ENCODE results near the gene TBCD.
A peak's percentile ranks its signal among the peaks of the same experiment; 100 is the strongest.

Gene TBCD

DNA sequence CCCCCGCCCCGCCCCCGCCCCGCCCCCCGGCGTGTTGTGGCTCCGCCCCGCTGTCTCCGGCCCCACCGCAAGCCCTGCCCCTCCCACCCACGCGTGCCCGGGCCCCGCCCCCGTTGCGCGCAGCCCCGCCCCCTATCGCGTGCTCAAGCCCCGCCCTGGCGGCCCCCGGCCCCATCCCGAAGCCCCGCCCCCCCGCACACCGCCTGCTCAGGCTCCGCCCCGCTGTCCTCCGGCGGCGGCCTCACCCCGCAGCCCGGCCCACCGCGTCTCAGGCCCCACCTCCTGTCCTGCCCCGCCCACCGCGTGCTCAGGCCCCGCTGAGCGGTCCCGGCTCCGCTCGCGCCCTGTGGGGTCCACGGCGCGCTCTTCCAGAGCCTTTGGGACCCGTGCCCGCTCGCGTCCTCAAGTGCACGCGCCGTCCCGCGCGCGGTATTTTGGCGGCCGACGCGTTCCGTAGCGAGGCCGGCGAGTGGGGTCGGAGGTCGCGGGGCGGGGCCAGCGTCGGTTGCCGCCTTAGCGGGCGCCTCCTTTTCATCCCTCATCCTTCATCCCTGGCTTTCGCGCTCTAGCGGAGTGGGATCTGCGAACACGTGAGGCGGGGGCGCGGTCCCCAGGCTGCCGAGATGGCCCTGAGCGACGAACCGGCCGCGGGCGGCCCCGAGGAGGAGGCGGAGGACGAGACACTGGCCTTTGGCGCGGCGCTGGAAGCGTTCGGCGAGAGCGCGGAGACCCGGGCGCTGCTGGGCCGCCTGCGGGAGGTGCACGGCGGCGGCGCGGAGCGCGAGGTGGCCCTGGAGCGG is at the start of gene TBCD:
Gene TBCD, plus strand, starts transcription at position 495 of the 800 bp plus-strand sequence. Its CDS starts 129 bp downstream, at position 624.
- peak; percentile 76 for DNase-seq (ENCODE audit: low read depth)

DNA sequence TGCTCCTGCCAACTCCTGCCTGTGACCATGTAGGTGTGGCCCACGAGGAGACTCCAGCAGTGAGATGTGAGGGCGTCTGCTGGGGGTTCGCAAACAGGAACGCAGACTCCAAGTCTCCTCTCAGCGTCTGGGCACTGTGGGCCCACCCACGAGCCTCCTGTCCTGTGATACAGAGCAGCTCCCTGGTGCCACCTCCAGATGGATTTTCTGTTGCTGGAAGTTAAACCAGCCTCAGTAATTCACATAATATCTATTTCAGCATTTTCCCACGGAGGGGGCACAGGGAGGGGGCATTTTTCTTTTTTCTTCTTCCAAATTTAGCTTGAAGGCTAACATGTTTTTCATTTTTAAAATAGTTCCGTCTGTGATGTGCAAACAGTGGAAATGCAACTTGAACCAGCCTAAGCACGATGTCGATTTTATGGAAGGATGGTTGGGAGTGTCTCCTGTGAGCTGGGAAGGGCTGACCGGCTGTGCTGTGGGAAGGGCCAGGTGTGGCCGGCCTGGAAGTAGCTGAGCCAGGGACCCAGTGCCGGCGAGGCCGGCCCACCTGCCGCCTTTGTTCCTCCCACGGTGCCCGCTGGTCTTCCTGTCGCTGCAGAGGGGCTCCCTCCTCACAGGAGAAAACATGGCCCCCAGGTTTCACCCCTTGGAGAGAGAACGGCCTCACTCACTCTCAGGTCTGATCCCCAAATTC is 49.5 kb upstream of the TBCD start:
- DNase-seq (ENCODE audit: low read depth): no peak

DNA sequence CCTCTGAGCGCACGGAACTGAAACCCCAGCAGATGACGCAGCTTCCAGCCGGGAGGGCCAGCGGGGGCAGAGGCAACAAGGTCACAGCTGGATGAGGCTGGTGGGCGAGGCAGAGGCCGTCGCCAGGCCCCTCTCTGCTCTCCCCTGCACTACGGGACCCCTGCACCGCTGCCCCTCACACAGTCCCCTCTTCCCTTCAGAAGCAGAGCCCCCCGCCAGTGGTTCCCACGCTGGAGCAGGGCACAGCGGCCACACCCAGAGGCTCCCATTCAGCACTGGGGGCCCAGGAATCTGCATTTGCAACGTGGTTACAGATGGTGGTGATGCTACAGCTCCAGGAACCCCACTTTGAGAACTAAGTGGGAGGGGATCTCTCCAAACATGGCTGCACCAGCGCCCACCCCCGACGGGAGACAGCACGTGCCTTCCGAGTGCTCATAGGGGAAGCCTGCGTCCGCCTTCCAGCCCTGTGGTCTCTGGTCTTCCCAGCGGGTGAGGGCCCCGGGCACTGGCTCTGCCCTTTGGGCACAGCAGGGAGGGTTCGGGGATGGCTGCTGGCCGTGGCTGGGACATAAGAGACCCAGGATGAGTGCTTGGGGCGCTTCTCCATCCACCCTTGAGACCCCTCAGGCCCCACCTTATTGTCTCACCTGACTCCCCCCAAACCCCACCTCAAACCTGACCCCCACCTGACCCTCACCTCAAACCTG is 48.7 kb upstream of the TBCD start:
- DNase-seq (ENCODE audit: low read depth): no peak

DNA sequence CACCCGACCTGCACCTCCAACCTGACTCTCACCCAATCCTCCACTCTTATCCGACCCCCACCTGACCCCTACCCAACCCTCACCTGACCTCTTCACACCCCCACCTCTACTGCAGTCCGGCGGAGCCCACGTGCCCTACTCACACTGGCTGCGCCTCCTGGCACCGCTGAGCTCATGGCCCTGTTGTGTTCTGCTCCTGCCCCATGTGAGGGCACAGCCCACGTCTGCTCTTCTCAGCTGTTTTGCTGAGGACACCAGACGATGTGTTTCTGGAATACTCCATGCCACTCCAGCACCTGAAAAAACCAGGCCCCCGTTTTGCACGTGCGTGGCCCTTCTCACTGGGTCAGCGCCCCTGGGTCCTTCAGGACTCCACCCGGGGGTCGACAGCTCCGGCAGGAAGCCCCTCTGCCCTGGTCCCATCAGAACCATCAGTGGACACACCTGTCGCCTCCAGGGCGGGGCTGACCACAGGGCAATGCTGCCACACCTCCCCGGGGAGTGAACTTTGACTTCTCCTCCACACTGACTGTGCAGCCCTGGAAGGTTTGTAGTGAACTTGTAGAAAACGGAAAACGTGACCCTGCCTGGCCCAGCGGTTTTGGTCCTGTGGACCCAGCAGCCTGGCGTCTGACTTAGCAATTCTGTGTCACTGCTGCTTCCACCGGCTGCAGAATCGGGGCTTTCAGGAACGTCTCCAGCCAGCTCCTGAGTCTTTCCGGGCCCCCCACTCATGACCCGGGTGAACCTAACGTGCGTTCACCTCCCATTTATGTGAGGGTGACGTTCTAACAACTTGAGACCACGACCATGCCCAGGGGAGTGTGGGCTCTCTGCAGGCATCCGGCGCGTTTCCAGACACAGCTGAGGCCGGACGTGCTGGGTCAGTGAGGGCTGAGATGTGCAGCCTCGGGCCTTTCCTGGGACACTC is 47.7 kb upstream of the TBCD start:
- no peak for DNase-seq (ENCODE audit: low read depth)

DNA sequence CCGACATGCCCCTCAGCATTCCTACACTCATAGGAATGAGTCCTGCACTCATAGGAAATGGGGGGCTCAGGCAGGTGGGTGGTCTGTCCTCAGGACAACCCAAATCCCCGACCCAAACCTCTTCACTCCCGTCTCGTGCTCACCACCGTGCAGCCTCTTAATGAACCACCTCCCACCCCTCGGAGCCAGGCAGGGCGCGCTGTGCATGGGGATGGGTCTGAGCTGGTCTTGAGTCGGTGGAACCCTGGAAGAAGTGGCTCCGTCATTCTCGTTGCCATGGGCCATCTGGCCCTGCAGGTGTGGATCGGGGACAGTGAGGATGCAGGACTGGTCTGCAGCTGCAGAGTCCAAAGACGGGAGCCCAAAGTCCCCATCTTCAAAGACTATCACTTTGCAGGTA is 47.0 kb upstream of the TBCD start:
- DNase-seq (ENCODE audit: low read depth): no peak

DNA sequence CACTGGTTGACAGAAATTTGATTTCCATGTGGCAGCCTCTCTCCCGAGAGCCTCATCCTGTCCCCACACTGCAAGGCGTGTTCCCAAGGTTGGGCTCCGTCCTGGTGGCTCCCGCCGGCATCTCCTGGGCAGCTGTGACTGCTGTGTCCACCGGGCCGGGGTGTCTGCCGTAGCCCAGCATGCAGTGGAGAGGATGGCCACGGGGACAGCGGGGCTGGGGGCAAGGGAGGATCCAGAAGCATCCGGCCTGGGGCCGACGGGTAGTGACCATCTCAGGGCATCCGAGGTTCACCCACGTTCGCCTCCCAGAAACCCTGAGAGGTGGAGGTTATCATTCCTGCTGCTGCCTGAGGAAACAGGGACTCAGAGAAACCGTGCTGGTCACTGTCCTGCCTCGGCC is 46.1 kb upstream of the TBCD start:
- DNase-seq (ENCODE audit: low read depth): no peak

DNA sequence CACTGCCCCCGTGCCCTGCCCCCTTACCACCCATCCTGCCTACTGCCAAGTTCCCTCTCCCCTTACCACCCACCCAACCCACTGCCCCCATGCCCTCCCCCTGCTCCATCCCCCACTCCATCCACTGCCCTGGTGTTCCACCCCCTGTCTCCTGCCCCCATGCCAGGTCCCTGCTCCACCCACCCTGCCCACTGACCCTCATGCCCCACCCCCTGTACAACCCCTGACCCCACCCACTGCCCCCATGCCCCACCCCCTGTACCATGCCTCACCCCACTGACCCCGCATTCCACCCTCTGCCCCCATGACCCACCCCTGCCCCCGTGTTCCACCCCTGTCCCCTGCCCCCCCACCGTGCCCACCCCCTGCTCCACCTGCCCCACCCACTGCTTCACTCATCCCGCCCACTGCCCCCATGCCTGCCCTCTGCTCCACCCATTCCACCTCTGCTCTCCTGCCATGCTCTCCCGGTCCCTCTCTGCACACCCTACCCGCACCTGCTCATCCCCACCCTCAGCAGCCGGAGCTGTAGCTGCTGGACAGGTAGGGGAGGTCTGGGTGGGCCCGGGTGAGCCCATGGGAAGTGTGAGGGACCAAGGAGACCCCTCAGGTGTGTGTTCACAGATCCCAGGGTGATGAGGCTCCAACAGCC is 42.7 kb upstream of the TBCD start:
- DNase-seq (ENCODE audit: low read depth): no peak

DNA sequence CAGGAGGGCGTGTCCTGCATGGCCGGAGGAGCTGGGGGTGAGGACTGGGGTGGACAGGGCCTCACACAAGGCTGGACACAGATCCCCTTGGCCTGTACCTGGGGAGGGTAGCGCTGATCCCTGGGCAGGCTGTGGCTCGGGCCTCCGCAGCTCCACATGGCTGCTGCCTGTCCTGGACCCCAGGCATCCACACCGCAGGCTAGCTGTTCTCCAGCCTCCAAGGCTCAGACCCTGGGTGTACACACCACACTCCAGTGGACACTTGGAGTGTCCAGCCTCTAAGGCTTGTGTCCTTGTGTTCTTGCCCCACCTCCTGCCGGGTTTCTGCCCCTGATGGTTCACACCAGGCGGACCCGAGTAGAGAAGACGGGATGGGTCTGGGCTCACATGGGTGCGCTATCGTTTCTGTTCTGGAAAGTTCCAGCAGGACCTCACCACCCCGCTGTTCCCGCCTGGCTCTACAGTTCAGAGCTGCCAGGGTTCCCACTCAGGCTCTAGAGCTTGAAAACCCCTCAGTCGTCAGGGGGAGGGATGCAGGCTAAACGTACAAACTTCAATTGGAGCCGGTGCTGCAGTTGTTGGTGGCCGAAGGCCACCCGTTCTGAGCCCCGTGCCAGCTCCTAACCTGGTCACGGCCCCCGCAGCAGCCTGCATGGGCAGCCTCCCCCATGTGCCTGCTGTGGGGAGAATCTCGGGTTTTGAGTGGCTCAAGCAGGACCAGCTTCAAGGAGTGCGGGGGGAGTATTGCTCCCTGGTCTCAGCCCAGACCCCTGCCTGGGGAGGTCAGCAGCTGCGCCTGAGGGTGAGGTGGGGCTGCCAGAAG is 42.0 kb upstream of the TBCD start:
- no peak for DNase-seq (ENCODE audit: low read depth)

DNA sequence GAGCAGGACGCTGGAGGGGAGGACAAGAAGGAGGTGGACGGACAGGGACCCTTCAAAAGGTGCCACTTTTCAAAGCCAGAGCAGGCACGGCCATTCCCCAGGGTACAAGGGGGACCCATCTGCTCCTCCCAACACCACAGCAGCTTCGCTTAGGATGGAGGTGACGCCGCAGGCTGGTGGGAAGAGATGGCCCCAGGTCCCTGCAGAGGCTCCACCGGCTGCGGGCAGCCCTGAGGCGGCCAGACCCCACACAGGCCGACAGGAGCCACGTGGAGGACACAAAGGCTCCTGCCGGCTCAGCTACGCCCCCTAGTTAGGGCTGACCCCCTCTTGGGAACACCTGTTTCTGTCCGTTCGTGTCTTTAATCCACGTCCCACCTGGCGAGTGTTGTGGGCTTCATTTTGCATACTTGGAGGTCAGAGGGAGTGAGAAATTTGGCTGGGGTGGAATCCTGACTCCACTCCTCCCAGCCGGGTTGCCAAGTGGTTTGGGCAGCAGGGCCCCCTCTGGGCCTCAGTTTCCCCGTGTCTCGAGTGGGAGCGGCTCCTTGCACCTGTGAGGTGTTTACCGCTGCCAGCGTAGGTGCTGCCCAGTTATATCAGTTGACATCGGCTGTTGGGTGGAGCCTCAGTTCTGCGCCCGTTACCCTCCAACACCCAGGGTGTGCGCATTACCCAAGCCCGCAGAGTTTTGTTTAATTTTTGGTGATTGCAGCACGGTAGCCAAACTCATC is 41.2 kb upstream of the TBCD start:
- DNase-seq (ENCODE audit: low read depth): no peak

DNA sequence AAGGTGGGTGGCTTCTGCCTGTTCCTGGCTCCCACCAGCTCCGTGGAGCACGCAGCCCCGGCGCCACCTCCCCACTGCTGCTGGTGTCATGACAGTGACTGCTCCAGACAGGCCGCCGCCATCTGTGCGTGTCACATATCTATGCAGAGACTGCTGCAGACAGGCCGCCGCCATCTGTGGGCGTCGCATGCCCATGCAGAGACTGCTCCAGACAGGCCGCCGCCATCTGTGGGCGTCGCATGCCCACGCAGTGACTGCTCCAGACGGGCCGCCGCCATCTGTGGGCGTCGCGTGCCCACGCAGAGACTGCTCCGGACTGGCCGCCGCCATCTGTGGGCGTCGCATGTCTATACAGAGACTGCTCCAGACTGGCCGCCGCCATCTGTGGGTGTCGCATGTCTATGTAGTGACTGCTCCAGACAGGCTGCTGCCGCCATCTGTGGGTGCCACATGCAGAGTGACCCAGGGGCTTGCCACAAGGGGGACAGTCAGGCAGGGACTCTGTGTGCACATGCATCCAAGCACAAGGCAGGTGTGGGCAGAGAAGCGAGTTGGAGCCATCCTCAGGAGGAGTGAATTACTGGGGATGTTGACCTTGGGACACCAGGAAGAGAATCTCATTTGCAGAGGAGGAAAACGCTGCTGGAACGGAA is 38.7 kb upstream of the TBCD start:
- DNase-seq (ENCODE audit: low read depth): no peak

DNA sequence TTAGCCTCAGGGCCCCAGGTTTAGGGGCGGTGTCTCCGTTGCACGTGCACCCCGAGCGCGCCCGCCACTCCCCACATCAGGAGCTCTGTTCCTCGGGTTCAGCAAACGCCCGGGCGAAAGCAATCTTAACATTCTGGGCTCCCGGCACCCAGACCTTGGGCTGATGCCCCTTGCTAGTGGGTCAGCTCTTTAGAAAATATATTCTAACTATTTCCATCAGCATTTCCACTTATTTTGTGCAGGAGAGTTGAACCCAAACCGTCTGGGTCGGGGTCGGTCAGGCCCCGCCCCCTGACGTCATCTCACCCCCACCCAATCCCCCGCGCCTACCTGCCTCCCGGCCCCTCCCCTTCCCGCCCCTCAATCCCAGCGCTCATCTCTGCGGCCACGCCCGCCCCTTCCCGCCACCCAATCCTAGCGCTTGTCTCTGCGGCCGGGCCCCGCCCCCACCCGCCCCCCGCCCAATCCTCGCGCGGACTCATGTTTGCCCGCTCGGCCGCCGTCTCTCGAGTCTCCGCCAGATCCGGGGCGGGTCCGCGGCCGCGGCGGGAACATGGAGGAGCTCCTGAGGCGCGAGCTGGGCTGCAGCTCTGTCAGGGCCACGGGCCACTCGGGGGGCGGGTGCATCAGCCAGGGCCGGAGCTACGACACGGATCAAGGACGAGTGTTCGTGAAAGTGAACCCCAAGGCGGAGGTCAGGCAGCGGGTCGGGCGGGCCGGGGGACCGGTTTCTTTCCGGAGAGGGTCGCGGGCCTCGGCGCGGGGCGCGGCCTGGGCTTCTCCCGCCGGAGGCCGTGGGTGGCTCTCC is 35.5 kb upstream of the TBCD start, which contains the start of gene FN3KRP:
Gene FN3KRP, plus strand, starts transcription at position 504 of the 808 bp plus-strand sequence. Its CDS starts 50 bp downstream, at position 554.
- peak; percentile 93 for DNase-seq (ENCODE audit: low read depth)

DNA sequence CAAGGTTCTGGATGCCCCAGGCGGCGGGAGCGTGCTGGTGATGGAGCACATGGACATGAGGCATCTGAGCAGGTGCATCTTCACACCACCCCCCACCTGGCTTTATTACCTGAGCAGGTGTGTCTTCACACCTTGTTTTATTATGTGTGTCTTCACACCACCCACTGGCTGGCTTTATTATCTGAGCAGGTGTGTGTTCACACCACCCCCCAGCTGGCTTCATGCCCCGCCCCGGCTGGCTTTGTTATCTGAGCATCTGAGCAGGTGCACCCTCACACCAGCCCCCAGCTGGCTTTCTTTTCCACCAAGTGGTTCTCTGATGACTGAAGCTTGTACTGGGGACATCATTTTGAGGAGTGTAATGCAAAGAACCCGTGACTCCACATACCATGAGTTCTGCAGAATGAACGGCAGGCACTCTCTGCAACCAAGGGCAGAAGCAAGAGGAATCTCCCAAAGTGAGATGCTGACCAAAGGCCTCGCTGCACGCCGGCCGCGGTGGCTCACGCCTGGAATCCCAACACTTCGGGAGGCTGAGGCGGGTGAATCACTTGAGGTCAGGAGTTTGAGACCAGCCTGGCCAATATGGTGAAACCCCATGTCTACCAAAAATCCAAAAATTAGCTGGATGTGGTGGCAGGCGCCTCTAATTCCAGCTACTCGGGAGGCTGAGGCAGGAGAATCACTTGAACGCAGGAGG is 32.7 kb upstream of the TBCD start:
- no peak for DNase-seq (ENCODE audit: low read depth)

DNA sequence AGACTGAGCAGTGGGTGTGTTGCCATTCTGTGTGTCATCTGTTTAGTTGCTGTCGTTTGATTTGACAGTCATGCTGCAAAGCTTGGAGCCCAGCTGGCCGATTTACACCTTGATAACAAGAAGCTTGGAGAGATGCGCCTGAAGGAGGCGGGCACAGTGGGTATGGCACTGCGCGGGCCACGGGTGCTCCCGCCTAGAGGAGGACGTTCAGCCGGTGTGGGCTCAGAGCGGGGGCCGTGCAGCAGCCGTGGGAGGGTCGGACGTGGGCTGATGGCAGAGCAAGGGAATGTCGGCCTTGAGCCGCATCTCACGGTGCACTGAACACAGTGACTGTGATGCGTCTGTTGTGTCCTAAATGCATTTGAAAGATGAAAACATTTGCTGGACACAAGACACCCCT is 31.7 kb upstream of the TBCD start:
- DNase-seq (ENCODE audit: low read depth): no peak

DNA sequence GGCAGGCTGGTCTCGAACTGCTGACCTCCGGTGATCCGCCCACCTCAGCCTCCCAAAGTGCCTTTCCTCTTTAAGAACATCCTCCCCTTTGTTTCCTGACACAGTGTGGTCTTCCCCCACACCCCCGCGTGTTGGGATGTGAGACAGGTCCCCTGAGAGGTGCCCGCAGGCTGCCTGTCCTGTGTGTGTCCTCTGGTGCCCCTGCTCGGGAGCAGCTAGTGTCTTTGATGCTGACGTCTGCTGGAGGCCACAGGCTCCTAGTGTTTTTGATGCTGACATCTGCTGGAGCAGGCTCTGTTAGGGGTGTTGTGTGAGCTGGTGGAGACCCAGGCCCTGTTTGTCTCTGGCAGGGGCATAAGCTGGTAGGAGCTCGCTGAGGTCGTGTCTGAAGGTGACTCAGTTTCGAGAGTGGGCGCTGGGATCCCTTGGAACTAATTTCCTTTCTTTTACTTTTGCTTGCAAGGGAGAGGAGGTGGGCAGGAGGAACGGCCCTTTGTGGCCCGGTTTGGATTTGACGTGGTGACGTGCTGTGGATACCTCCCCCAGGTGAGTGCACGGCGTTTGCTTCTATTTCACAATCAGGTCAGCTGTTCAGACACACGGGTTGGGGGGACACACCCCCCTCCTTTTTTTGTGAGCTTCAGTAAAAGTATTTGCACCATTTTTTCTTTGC is 29.4 kb upstream of the TBCD start:
- no peak for DNase-seq (ENCODE audit: low read depth)

DNA sequence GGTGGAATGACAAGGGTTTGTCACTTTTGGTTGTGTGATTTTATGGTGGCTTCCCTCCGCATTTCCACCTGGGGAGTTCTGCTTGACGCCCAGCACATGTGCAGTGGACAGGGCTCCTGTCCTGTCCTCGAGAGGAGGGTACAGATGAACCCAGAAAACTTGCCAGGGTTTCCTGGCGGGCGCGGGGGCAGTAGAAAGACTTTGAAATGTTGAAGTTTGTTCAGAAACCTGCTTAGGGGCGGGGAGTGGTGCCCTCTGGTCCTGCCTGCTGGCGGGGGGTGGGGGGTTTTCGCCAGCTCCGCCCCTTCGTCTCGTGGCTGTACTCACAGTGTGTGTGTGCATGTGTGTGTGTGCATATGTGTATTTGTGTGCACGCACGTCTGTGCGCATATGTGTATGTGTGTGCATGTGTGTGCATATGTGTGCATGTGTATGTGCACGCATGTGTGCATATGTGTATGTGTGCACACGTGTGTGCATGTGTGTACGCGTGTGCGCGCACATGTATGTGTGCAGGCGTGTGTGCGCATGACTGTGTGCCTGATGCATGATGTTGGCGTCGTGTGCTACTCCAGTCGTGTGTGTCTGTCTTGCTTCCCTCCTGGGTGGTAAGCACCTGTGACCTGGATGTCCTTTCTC is 28.6 kb upstream of the TBCD start:
- DNase-seq (ENCODE audit: low read depth): no peak

DNA sequence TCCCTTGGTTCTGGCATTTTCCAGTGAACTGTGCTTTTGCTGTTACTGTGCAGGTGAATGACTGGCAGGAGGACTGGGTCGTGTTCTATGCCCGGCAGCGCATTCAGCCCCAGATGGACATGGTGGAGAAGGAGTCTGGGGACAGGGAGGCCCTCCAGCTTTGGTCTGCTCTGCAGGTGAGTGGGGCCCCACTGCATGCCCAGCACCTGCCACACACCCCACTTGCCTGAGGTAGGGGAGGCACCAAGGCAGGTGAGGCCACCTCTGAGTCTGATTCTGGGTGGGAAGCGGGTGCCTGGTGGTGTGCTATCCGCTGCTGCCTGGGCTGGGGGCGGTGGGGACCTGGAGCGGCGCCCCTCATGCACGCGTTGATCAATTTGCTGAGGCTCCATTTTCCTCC is 25.4 kb upstream of the TBCD start:
- DNase-seq (ENCODE audit: low read depth): no peak
